Measurements from ENCODE around the gene PRKN. TPM values are rescaled to one million over a fixed set of nuclear protein-coding genes. Genes with fewer than 3 reads are reported as not detected.
"Not testable (repeated sequence)": the region's sequence is repeated elsewhere in the genome, so short reads cannot be mapped to it uniquely, and the experiment has no call there.

PRKN gene
- total RNA-seq, 1 donor from 2014 or later, result not detected

- H3K4me3 Mint-ChIP-seq, result no peak overlapping the region
Measured at GRCh38 chr6:161342039-161342438, 1385.5 kb downstream of the PRKN start.

GRCh38 chr6:161341638-161342037 lies 1385.9 kb downstream of the PRKN start:
- no peaks in the 10 kb centered on the region for H3K9me3 Mint-ChIP-seq
- H3K4me3 Mint-ChIP-seq, result no peak overlapping the region
- intact Hi-C loops (cut with micrococcal nuclease), result no loop called here
- H3K4me1 Mint-ChIP-seq (ENCODE audit: low read depth), result no peaks in the 10 kb centered on the region
- no peak for DNase-seq (ENCODE audit: low spot score)
- H3K27ac Mint-ChIP-seq, result no peak overlapping the region
- H3K27me3 Mint-ChIP-seq (ENCODE audit: insufficient read depth), result peaks cover 7% of the 10 kb centered on the region
- H3K36me3 Mint-ChIP-seq (ENCODE audit: low read depth), result no peaks in the 10 kb centered on the region

More at GRCh38 chr6:161342039-161342438, 1385.5 kb downstream of the PRKN start:
- Mint-ChIP-seq H3K4me1 (ENCODE audit: low read depth) (no peaks in the 10 kb centered on the region), H3K9me3 (no peaks in the 10 kb centered on the region), H3K27me3 (ENCODE audit: insufficient read depth) (peaks cover 7% of the 10 kb centered on the region), H3K27ac (no peak overlapping the region), H3K36me3 (ENCODE audit: low read depth) (no peaks in the 10 kb centered on the region)
- intact Hi-C loops (cut with micrococcal nuclease), result no loop called here
- no peak for DNase-seq (ENCODE audit: low spot score)

GRCh38 chr6:161338015-161338414 lies 1389.6 kb downstream of the PRKN start:
- no peak overlapping the region for H3K27ac Mint-ChIP-seq
- peaks cover 6% of the 10 kb centered on the region for H3K27me3 Mint-ChIP-seq (ENCODE audit: insufficient read depth)
- no peaks in the 10 kb centered on the region for H3K36me3 Mint-ChIP-seq (ENCODE audit: low read depth)
- H3K4me3 Mint-ChIP-seq, result no peak overlapping the region
- intact Hi-C loops (cut with micrococcal nuclease), result no loop called here
- no peaks in the 10 kb centered on the region for H3K4me1 Mint-ChIP-seq (ENCODE audit: low read depth)
- DNase-seq (ENCODE audit: low spot score), result no peak
- H3K9me3 Mint-ChIP-seq, result no peaks in the 10 kb centered on the region

- Mint-ChIP-seq H3K4me3 (no peak overlapping the region), H3K4me1 (ENCODE audit: low read depth) (no peaks in the 10 kb centered on the region), H3K27me3 (ENCODE audit: insufficient read depth) (peaks cover 6% of the 10 kb centered on the region), H3K36me3 (ENCODE audit: low read depth) (no peaks in the 10 kb centered on the region), H3K27ac (no peak overlapping the region), H3K9me3 (no peaks in the 10 kb centered on the region)
- intact Hi-C loops (cut with micrococcal nuclease), result no loop called here
- DNase-seq (ENCODE audit: low spot score), result no peak
Measured at GRCh38 chr6:161336479-161336878, 1391.1 kb downstream of the PRKN start.

GRCh38 chr6:161333410-161333809 lies 1394.2 kb downstream of the PRKN start:
- no peak overlapping the region for H3K27ac Mint-ChIP-seq
- H3K9me3 Mint-ChIP-seq, result peaks cover 4% of the 10 kb centered on the region
- no peaks in the 10 kb centered on the region for H3K4me1 Mint-ChIP-seq (ENCODE audit: low read depth)
- no peaks in the 10 kb centered on the region for H3K36me3 Mint-ChIP-seq (ENCODE audit: low read depth)
- no peak for DNase-seq (ENCODE audit: low spot score)
- no peak overlapping the region for H3K4me3 Mint-ChIP-seq
- intact Hi-C loops (cut with micrococcal nuclease), result no loop called here
- peaks cover 2% of the 10 kb centered on the region for H3K27me3 Mint-ChIP-seq (ENCODE audit: insufficient read depth)

GRCh38 chr6:161331402-161332081 lies 1396.0 kb downstream of the PRKN start:
- H3K36me3 Mint-ChIP-seq (ENCODE audit: low read depth); intact Hi-C loops (cut with micrococcal nuclease); H3K4me1 Mint-ChIP-seq (ENCODE audit: low read depth); H3K27me3 Mint-ChIP-seq (ENCODE audit: insufficient read depth); DNase-seq (ENCODE audit: low spot score); H3K9me3 Mint-ChIP-seq; H3K4me3 Mint-ChIP-seq; H3K27ac Mint-ChIP-seq: not testable (repeated sequence)

GRCh38 chr6:161327360-161327953 lies 1400.1 kb downstream of the PRKN start:
- Mint-ChIP-seq H3K4me1 (ENCODE audit: low read depth) (no peaks in the 10 kb centered on the region), H3K36me3 (ENCODE audit: low read depth) (no peaks in the 10 kb centered on the region), H3K27me3 (ENCODE audit: insufficient read depth) (peaks cover 2% of the 10 kb centered on the region), H3K4me3 (no peak overlapping the region), H3K9me3 (peaks cover 17% of the 10 kb centered on the region), H3K27ac (no peak overlapping the region)
- intact Hi-C loops (cut with micrococcal nuclease), result no loop called here
- DNase-seq (ENCODE audit: low spot score), result no peak

- peaks cover 1% of the 10 kb centered on the region for H3K27me3 Mint-ChIP-seq (ENCODE audit: insufficient read depth)
- no peak overlapping the region for H3K27ac Mint-ChIP-seq
- no peaks in the 10 kb centered on the region for H3K36me3 Mint-ChIP-seq (ENCODE audit: low read depth)
- no peak overlapping the region for H3K4me3 Mint-ChIP-seq
- peaks cover 4% of the 10 kb centered on the region for H3K9me3 Mint-ChIP-seq
- no peaks in the 10 kb centered on the region for H3K4me1 Mint-ChIP-seq (ENCODE audit: low read depth)
- DNase-seq (ENCODE audit: low spot score), result no peak
- intact Hi-C loops (cut with micrococcal nuclease), result no loop called here
Measured at GRCh38 chr6:161319231-161319630, 1408.3 kb downstream of the PRKN start.

GRCh38 chr6:161318456-161318855 lies 1409.1 kb downstream of the PRKN start:
- Mint-ChIP-seq H3K4me1 (ENCODE audit: low read depth) (no peaks in the 10 kb centered on the region), H3K36me3 (ENCODE audit: low read depth) (no peaks in the 10 kb centered on the region), H3K9me3 (peaks cover 4% of the 10 kb centered on the region), H3K27ac (no peak overlapping the region), H3K4me3 (no peak overlapping the region), H3K27me3 (ENCODE audit: insufficient read depth) (peaks cover 3% of the 10 kb centered on the region)
- intact Hi-C loops (cut with micrococcal nuclease), result no loop called here
- DNase-seq (ENCODE audit: low spot score), result no peak

GRCh38 chr6:161316531-161316930 lies 1411.0 kb downstream of the PRKN start:
- H3K36me3 Mint-ChIP-seq (ENCODE audit: low read depth), result no peaks in the 10 kb centered on the region
- no peaks in the 10 kb centered on the region for H3K4me1 Mint-ChIP-seq (ENCODE audit: low read depth)
- peaks cover 9% of the 10 kb centered on the region for H3K27me3 Mint-ChIP-seq (ENCODE audit: insufficient read depth)
- intact Hi-C loops (cut with micrococcal nuclease), result no loop called here
- H3K27ac Mint-ChIP-seq, result no peak overlapping the region
- no peak overlapping the region for H3K4me3 Mint-ChIP-seq
- DNase-seq (ENCODE audit: low spot score), result no peak
- H3K9me3 Mint-ChIP-seq, result no peaks in the 10 kb centered on the region

- H3K36me3 Mint-ChIP-seq (ENCODE audit: low read depth); H3K4me1 Mint-ChIP-seq (ENCODE audit: low read depth); H3K27me3 Mint-ChIP-seq (ENCODE audit: insufficient read depth); H3K9me3 Mint-ChIP-seq; H3K4me3 Mint-ChIP-seq; DNase-seq (ENCODE audit: low spot score); intact Hi-C loops (cut with micrococcal nuclease); H3K27ac Mint-ChIP-seq: not testable (repeated sequence)
Measured at GRCh38 chr6:161315246-161315917, 1412.2 kb downstream of the PRKN start.

- H3K4me3 Mint-ChIP-seq; H3K27ac Mint-ChIP-seq; intact Hi-C loops (cut with micrococcal nuclease); H3K27me3 Mint-ChIP-seq (ENCODE audit: insufficient read depth); H3K36me3 Mint-ChIP-seq (ENCODE audit: low read depth); H3K9me3 Mint-ChIP-seq; DNase-seq (ENCODE audit: low spot score); H3K4me1 Mint-ChIP-seq (ENCODE audit: low read depth): not testable (repeated sequence)
Measured at GRCh38 chr6:161314541-161315245, 1412.9 kb downstream of the PRKN start.

- no peaks in the 10 kb centered on the region for H3K9me3 Mint-ChIP-seq
- H3K4me1 Mint-ChIP-seq (ENCODE audit: low read depth), result no peaks in the 10 kb centered on the region
- no peaks in the 10 kb centered on the region for H3K36me3 Mint-ChIP-seq (ENCODE audit: low read depth)
- intact Hi-C loops (cut with micrococcal nuclease), result no loop called here
- no peak overlapping the region for H3K27ac Mint-ChIP-seq
- no peak for DNase-seq (ENCODE audit: low spot score)
- no peak overlapping the region for H3K4me3 Mint-ChIP-seq
- peaks cover 7% of the 10 kb centered on the region for H3K27me3 Mint-ChIP-seq (ENCODE audit: insufficient read depth)
Measured at GRCh38 chr6:161313940-161314509, 1413.5 kb downstream of the PRKN start.
